HL-60 (cell line): ENCODE data around the gene RHBDD1.

ENCODE experiments used
- GABPA ChIP-seq: IDR thresholded peaks from 2 replicates; pipeline ENCODE4 v1.6.1; 2012; ENCODE audit warnings: low read depth
- POLR2AphosphoS5 ChIP-seq: IDR thresholded peaks from 2 replicates; pipeline ENCODE4 v1.6.1; 2012; ENCODE audit warnings: low read depth
- REST ChIP-seq: IDR thresholded peaks from 2 replicates; pipeline ENCODE4 v1.6.1; 2012; ENCODE audit warnings: low read depth; ENCODE audit not compliant: insufficient replicate concordance
- SPI1 ChIP-seq: IDR thresholded peaks from 2 replicates; pipeline ENCODE4 v1.6.1; 2012; ENCODE audit warnings: low read depth, mild to moderate bottlenecking, borderline replicate concordance
- TF ChIP-seq, protein P1 (sequence below): IDR thresholded peaks from one replicate; pipeline ENCODE4 v1.5.1; 2011; ENCODE audit warnings: low read length, control low read depth, inconsistent platforms; ENCODE audit not compliant: insufficient read depth

DNA sequence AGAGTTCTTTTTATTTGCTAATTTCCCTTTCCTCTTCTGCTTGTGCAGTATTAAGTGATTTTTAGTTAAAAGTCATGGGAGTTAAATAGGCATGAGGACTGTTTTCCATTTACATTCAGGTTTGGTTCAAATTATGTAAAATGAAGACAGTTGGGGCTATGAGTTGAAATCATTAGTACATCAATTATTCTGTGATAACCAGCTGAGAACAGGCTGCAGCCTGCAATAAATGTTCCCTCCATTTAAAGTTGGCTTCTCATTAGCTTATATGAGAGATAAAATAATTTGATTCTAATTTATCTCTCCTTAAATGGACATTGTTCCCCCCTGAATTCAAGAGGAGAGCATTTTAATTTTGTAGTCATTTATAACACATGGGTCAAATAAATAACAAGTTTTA is 48.3 kb downstream of the RHBDD1 start:
- TF ChIP-seq, protein P1, sequence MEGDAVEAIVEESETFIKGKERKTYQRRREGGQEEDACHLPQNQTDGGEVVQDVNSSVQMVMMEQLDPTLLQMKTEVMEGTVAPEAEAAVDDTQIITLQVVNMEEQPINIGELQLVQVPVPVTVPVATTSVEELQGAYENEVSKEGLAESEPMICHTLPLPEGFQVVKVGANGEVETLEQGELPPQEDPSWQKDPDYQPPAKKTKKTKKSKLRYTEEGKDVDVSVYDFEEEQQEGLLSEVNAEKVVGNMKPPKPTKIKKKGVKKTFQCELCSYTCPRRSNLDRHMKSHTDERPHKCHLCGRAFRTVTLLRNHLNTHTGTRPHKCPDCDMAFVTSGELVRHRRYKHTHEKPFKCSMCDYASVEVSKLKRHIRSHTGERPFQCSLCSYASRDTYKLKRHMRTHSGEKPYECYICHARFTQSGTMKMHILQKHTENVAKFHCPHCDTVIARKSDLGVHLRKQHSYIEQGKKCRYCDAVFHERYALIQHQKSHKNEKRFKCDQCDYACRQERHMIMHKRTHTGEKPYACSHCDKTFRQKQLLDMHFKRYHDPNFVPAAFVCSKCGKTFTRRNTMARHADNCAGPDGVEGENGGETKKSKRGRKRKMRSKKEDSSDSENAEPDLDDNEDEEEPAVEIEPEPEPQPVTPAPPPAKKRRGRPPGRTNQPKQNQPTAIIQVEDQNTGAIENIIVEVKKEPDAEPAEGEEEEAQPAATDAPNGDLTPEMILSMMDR = no peak
- TF ChIP-seq REST = no peak
- no peak for TF ChIP-seq SPI1
- TF ChIP-seq POLR2AphosphoS5 = no peak
- TF ChIP-seq GABPA = no peak
